Measurements from ENCODE around the gene ELAVL2.
"Not testable (repeated sequence)": the region's sequence is repeated elsewhere in the genome, so short reads cannot be mapped to it uniquely, and the experiment has no call there.

The ELAVL2 gene

DNA sequence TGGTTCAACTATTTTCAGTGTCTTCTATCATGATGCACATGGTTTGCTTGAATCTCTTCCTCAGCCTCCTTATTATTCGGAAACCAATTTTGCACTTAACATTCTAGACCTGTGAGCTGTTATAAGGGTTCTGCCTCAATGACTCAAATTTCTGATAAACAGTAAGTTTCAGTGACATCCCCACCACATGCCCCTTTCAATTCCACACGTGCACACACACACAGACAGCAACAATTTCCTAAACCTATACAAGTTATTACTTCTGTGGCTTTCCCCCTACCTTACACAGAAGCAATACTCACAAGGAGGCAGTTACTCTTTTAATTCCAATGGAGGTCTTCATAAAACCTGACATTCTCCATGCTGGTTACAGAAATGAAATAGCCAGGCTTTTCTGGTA lies 102.4 kb downstream of the ELAVL2 start:
- H3K27me3 ChIP-seq (ENCODE audit: insufficient read depth, low read depth), result no peaks in the 10 kb centered on the region
- H3K27ac ChIP-seq, result no peak overlapping the region
- no peaks in the 10 kb centered on the region for H3K36me3 ChIP-seq (ENCODE audit: insufficient read depth)
- H4K20me1 ChIP-seq (ENCODE audit: insufficient read depth), result no peaks in the 10 kb centered on the region
- no peaks in the 10 kb centered on the region for H3K79me2 ChIP-seq (ENCODE audit: insufficient read depth, low read depth)
- TF ChIP-seq, protein P1, sequence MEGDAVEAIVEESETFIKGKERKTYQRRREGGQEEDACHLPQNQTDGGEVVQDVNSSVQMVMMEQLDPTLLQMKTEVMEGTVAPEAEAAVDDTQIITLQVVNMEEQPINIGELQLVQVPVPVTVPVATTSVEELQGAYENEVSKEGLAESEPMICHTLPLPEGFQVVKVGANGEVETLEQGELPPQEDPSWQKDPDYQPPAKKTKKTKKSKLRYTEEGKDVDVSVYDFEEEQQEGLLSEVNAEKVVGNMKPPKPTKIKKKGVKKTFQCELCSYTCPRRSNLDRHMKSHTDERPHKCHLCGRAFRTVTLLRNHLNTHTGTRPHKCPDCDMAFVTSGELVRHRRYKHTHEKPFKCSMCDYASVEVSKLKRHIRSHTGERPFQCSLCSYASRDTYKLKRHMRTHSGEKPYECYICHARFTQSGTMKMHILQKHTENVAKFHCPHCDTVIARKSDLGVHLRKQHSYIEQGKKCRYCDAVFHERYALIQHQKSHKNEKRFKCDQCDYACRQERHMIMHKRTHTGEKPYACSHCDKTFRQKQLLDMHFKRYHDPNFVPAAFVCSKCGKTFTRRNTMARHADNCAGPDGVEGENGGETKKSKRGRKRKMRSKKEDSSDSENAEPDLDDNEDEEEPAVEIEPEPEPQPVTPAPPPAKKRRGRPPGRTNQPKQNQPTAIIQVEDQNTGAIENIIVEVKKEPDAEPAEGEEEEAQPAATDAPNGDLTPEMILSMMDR (conservative IDR thresholded peaks at IDR 0.05; ENCODE audit: low read depth, low read length), result no peak
- H3K4me2 ChIP-seq, result no peak overlapping the region
- H2AFZ ChIP-seq (ENCODE audit: low read depth), result no peak overlapping the region
- no peak overlapping the region for H3K4me3 ChIP-seq (IDR thresholded peaks at IDR 0.05; ENCODE audit: insufficient read depth, low read depth, low read length)
- no peak overlapping the region for H3K9ac ChIP-seq
- peaks cover 6% of the 10 kb centered on the region for H3K4me1 ChIP-seq (ENCODE audit: low read depth, poor library complexity, severe bottlenecking)

DNA sequence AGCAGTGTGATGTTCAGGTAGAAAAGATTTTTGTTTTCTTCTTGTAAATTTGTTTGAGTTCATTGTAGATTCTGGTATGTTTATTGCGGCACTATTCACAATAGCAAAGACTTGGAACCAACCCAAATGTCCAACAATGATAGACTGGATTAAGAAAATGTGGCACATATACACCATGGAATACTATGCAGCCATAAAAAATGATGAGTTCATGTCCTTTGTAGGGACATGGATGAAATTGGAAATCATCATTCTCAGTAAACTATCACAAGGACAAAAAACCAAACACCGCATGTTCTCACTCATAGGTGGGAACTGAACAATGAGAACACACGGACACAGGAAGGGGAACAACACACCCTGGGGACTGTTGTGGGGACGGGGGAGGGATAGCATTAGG lies 103.0 kb downstream of the ELAVL2 start:
- H3K36me3 ChIP-seq (ENCODE audit: insufficient read depth); H3K27me3 ChIP-seq (ENCODE audit: insufficient read depth, low read depth); H3K4me3 ChIP-seq (IDR thresholded peaks at IDR 0.05; ENCODE audit: insufficient read depth, low read depth, low read length); H3K4me2 ChIP-seq; H2AFZ ChIP-seq (ENCODE audit: low read depth); H3K9ac ChIP-seq; H4K20me1 ChIP-seq (ENCODE audit: insufficient read depth); H3K4me1 ChIP-seq (ENCODE audit: low read depth, poor library complexity, severe bottlenecking); H3K79me2 ChIP-seq (ENCODE audit: insufficient read depth, low read depth); H3K27ac ChIP-seq: not testable (repeated sequence)

DNA sequence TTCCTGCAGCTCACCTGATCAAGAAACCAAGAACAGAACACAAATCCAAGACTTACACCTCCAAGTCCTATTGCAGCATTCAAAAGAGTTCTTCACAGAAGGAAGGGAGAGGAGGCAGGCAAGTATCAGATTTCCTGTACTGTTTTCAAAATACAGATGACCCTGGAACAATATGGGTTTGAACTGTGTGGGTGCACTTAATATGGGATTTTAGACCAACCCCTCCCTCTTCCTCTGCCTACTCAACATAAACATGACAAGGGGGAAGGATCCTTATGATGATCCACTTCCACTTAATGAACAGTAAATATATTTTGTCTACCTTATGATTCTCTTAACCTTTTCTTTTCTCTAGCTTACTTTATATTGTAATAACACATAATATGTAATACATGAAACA lies 104.6 kb downstream of the ELAVL2 start:
- TF ChIP-seq, protein P1 (conservative IDR thresholded peaks at IDR 0.05; ENCODE audit: low read depth, low read length), result no peak
- no peak overlapping the region for H3K4me2 ChIP-seq
- no peaks in the 10 kb centered on the region for H3K36me3 ChIP-seq (ENCODE audit: insufficient read depth)
- no peaks in the 10 kb centered on the region for H4K20me1 ChIP-seq (ENCODE audit: insufficient read depth)
- H3K27me3 ChIP-seq (ENCODE audit: insufficient read depth, low read depth), result no peaks in the 10 kb centered on the region
- peaks cover 6% of the 10 kb centered on the region for H3K4me1 ChIP-seq (ENCODE audit: low read depth, poor library complexity, severe bottlenecking)
- no peaks in the 10 kb centered on the region for H3K79me2 ChIP-seq (ENCODE audit: insufficient read depth, low read depth)
- no peak overlapping the region for H3K9ac ChIP-seq
- H2AFZ ChIP-seq (ENCODE audit: low read depth), result no peak overlapping the region
- H3K27ac ChIP-seq, result no peak overlapping the region
- H3K4me3 ChIP-seq (IDR thresholded peaks at IDR 0.05; ENCODE audit: insufficient read depth, low read depth, low read length), result no peak overlapping the region

DNA sequence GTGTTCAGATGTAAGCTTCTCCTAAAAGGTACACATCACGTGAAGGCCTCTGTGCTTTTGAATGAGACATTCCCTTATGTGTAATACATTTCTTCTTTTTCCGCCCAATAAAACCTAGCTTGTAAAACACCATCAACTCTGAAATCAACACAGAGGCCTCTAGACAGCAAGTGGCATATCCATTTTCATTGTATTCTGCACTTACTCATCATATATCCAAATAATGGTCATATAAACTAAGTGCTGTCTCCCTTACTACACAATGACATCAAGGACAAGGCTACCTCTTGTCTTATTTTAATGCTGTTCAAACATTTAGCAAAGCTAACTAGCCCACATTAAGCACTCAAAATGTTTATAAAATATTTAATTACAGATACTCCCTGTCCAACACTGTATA lies 108.5 kb downstream of the ELAVL2 start:
- Histone ChIP-seq H3K27me3 (ENCODE audit: insufficient read depth, low read depth) (no peaks in the 10 kb centered on the region), H4K20me1 (ENCODE audit: insufficient read depth) (no peaks in the 10 kb centered on the region), H3K9ac (no peak overlapping the region), H3K4me3 (IDR thresholded peaks at IDR 0.05; ENCODE audit: insufficient read depth, low read depth, low read length) (no peak overlapping the region), H3K79me2 (ENCODE audit: insufficient read depth, low read depth) (no peaks in the 10 kb centered on the region), H3K36me3 (ENCODE audit: insufficient read depth) (no peaks in the 10 kb centered on the region), H2AFZ (ENCODE audit: low read depth) (no peak overlapping the region), H3K4me1 (ENCODE audit: low read depth, poor library complexity, severe bottlenecking) (peaks cover 6% of the 10 kb centered on the region), H3K4me2 (no peak overlapping the region), H3K27ac (no peak overlapping the region)
- TF ChIP-seq, protein P1 (conservative IDR thresholded peaks at IDR 0.05; ENCODE audit: low read depth, low read length), result no peak

DNA sequence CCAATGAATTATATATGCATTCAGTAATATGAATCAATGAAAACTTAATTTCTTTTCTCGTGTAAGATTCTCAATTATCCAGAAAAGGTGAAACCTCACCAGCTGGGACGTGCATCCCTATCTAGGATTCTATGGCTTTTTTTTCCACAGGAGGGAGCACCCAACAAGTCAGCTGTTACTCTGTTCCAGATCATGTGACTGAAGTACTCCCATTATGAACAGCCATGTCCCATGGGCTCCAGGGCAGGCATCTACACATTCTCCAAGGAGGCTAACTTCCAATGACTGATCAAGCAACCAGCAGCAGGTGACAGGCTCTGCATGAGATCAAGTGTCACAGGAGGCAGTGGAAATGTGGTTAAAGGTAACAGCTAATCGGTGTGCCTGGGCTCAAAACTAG lies 118.8 kb downstream of the ELAVL2 start:
- Histone ChIP-seq H3K4me3 (IDR thresholded peaks at IDR 0.05; ENCODE audit: insufficient read depth, low read depth, low read length) (no peak overlapping the region), H3K27ac (no peak overlapping the region), H3K27me3 (ENCODE audit: insufficient read depth, low read depth) (no peaks in the 10 kb centered on the region), H3K79me2 (ENCODE audit: insufficient read depth, low read depth) (no peaks in the 10 kb centered on the region), H3K9ac (no peak overlapping the region), H3K36me3 (ENCODE audit: insufficient read depth) (no peaks in the 10 kb centered on the region), H3K4me2 (no peak overlapping the region), H2AFZ (ENCODE audit: low read depth) (no peak overlapping the region), H4K20me1 (ENCODE audit: insufficient read depth) (no peaks in the 10 kb centered on the region), H3K4me1 (ENCODE audit: low read depth, poor library complexity, severe bottlenecking) (no peaks in the 10 kb centered on the region)
- TF ChIP-seq, protein P1 (conservative IDR thresholded peaks at IDR 0.05; ENCODE audit: low read depth, low read length), result no peak

Data from KMS-11 (cell line).